Measurements from ENCODE around the gene PTPRT. TPM values are rescaled to one million over a fixed set of nuclear protein-coding genes. Genes with fewer than 3 reads are reported as not detected.

PTPRT gene
- total and polyA plus RNA-seq, 9 donors, result under 0.01 to 3.2 (median 0.22) TPM; not detected in 1

DNA sequence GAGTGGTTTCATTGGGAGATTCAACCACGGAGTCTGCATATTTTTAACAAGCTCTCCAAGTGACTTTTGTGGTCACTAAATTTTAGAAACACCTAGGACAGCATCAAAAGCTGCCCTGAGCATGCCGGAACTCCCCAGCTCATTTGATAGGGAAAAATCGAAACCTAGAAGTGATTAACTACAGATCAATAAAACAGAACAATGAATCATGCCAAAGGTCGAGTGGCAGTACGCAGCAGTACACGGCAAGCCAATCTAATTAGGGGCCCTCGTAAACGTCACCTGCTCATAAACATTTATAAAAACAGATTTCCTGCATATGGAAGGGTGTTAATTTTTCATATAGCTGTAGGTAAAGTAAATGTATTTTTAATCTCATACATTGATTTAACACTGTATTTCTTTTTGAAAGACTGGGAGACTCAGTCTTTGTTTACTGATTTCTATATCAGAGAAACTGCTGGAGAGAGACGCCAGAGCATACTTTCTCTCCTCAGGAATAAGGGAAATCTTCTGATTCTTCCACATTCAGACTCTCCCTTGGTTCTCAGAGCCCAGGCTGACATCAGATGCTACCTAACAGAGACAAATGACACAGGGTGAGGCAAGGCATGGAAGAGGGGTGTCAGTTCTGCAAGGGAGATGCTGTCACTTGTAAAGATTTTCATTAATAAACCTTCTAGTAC is 232.5 kb downstream of the PTPRT start:
- Histone ChIP-seq H3K4me3 (no peak overlapping the region), H3K36me3 (no peaks in the 10 kb centered on the region), H3K27ac (no peak overlapping the region), H3K27me3 (no peaks in the 10 kb centered on the region), H3K4me1 (ENCODE audit: insufficient read depth) (no peaks in the 10 kb centered on the region), H3K9me3 (no peaks in the 10 kb centered on the region)
- DNase-seq, result no peak
- intact Hi-C loops (cut with DNase I), result no loop called here
- no peak for TF ChIP-seq CTCF (IDR thresholded peaks at IDR 0.05)
- TF ChIP-seq POLR2A (IDR thresholded peaks at IDR 0.05), result no peak
- TF ChIP-seq EP300 (IDR thresholded peaks at IDR 0.05), result no peak
- WGBS, 3 donors, result 54 to 62% (median 58%) methylated on average over 9 of the region's 9 CpGs

- H3K27ac ChIP-seq, result no peak overlapping the region
- 80 to 90% (median 85%) methylated on average over 4 of the region's 4 CpGs for WGBS, 3 donors
Observed at GRCh38 chr20:42955713-42956112, 234.0 kb downstream of the PTPRT start.

DNA sequence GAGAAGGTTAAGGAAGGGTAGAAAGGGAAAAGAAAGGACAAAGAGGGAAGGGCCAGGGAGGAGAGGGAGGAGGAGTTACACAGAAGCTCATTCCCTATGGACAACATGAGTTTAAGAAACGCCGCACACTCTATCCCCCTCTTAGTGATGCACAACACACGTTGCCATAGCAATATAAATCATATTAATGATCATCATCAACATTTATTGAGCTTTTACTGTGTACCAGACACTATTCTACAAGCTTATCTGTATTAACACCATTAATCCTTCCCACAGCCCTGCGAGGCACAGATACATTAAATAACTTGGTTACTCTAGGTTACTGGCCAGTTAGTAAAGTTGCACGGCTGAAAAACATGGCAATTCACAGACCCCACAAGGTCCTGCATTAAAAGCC is 234.8 kb downstream of the PTPRT start:
- 47 to 51% (median 49%) methylated on average over 5 of the region's 5 CpGs for WGBS, 3 donors

More at GRCh38 chr20:42955713-42956112, 234.0 kb downstream of the PTPRT start:
- H3K9me3 ChIP-seq, result no peaks in the 10 kb centered on the region
- no peak overlapping the region for H3K4me3 ChIP-seq
- no peak for TF ChIP-seq EP300 (IDR thresholded peaks at IDR 0.05)
- TF ChIP-seq CTCF (IDR thresholded peaks at IDR 0.05), result no peak
- TF ChIP-seq POLR2A (IDR thresholded peaks at IDR 0.05), result no peak
- intact Hi-C loops (cut with DNase I), result no loop called here
- no peak for DNase-seq
- H3K27me3 ChIP-seq, result no peaks in the 10 kb centered on the region
- no peaks in the 10 kb centered on the region for H3K4me1 ChIP-seq (ENCODE audit: insufficient read depth)
- no peaks in the 10 kb centered on the region for H3K36me3 ChIP-seq

GRCh38 chr20:42949950-42950349 is 239.8 kb downstream of the PTPRT start:
- WGBS, 3 donors, result 74 to 88% (median 78%) methylated on average over 7 of the region's 7 CpGs
- no peaks in the 10 kb centered on the region for H3K36me3 ChIP-seq
- no peak for DNase-seq
- H3K4me3 ChIP-seq, result no peak overlapping the region
- no peaks in the 10 kb centered on the region for H3K4me1 ChIP-seq (ENCODE audit: insufficient read depth)
- intact Hi-C loops (cut with DNase I), result no loop called here
- H3K27me3 ChIP-seq, result no peaks in the 10 kb centered on the region
- no peak overlapping the region for H3K27ac ChIP-seq
- TF ChIP-seq CTCF (IDR thresholded peaks at IDR 0.05) (no peak), POLR2A (IDR thresholded peaks at IDR 0.05) (no peak), EP300 (IDR thresholded peaks at IDR 0.05) (no peak)
- H3K9me3 ChIP-seq, result no peaks in the 10 kb centered on the region

More for the DNA sequence above, 234.8 kb downstream of the PTPRT start:
- H3K27ac ChIP-seq, result no peak overlapping the region
- H3K27me3 ChIP-seq, result no peaks in the 10 kb centered on the region
- no peaks in the 10 kb centered on the region for H3K36me3 ChIP-seq
- H3K4me1 ChIP-seq (ENCODE audit: insufficient read depth), result no peaks in the 10 kb centered on the region
- DNase-seq, result no peak
- intact Hi-C loops (cut with DNase I), result no loop called here
- H3K4me3 ChIP-seq, result no peak overlapping the region
- TF ChIP-seq CTCF (IDR thresholded peaks at IDR 0.05) (no peak), EP300 (IDR thresholded peaks at IDR 0.05) (no peak), POLR2A (IDR thresholded peaks at IDR 0.05) (no peak)
- H3K9me3 ChIP-seq, result no peaks in the 10 kb centered on the region

Data from ovary (tissue), 9 donors.